D721Med (cell line): ENCODE results near the gene RAB21.
"Not testable (repeated sequence)": the region's sequence is repeated elsewhere in the genome, so short reads cannot be mapped to it uniquely, and the experiment has no call there.

Experiments
- DNase-seq: peaks from one replicate; pipeline ENCODE4 v3.0.0; 2011; ENCODE audit warnings: low spot score; ENCODE audit not compliant: insufficient read length
- FAIRE-seq: peaks from 2 replicates; lab custom pipeline; 2011; peaks lifted over from hg19 to GRCh38; lab: Jason Lieb, UNC
- CTCF ChIP-seq: IDR thresholded peaks from 2 replicates; pipeline ENCODE4 v1.5.1; 2012; ENCODE audit warnings: mild to moderate bottlenecking, control low read depth; ENCODE audit not compliant: insufficient read depth; ENCODE audit errors: missing control alignments

Gene RAB21

GRCh38 chr12:71749666-71750065 is 5.0 kb upstream of the RAB21 start:
- TF ChIP-seq CTCF, result no peak

DNA sequence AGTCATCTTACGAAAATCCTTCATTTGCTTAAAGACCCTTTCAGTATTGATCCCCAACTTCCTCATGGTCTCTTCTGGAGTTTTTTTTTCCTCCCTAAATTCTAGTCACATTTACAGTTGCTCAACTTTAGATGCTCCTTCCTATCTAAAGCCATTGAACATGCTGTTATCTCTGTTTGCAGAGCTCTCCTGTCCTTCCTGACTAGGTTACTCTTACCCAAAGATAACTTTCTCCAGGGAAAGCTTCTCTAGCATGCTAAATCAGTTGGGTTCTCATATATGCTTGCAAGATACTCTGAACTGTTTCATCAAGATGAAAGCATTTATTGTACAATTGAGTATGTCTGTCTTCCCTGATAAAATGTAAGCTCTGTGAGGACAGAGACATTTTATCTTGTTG is 1.8 kb upstream of the RAB21 start:
- TF ChIP-seq CTCF, result no peak
- FAIRE-seq (no peak), DNase-seq (no peak)

More at GRCh38 chr12:71749666-71750065, 5.0 kb upstream of the RAB21 start:
- DNase-seq (no peak), FAIRE-seq (no peak)

DNA sequence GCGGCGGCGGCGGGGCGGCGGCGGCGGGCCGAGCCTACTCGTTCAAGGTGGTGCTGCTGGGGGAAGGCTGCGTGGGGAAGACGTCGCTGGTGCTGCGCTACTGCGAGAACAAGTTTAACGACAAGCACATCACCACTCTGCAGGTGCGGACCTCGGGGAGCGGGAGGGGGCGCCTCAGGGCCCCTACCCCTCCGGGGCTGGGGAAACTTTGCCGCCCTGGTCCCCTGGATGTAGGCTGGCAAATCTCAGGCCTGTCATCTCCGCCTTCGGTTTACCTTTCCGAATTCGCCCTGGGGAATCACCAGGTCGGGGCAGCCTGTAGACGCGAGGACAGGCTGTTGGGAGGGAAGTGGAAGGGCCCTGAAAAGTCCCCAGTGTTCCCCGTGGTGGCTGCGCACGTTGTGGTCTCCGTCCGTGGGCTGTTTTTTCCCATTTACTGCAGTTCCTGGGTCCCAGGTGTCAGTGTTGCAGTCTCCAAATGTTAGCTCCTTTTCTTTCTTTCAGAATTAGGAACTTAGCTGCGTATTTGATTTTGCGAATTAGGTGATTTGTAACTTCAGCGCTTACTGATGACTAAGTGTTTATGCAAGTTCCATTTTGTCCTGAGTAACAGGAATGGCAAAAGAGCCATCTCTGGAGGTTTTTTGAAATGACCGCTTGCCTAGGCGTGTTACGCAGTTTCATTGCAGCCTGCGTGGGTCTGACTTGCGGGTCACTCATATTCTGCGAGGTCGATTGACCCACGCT is 656 bp downstream of the RAB21 start:
- DNase-seq (no peak), FAIRE-seq (no peak)
- TF ChIP-seq CTCF, result no peak

DNA sequence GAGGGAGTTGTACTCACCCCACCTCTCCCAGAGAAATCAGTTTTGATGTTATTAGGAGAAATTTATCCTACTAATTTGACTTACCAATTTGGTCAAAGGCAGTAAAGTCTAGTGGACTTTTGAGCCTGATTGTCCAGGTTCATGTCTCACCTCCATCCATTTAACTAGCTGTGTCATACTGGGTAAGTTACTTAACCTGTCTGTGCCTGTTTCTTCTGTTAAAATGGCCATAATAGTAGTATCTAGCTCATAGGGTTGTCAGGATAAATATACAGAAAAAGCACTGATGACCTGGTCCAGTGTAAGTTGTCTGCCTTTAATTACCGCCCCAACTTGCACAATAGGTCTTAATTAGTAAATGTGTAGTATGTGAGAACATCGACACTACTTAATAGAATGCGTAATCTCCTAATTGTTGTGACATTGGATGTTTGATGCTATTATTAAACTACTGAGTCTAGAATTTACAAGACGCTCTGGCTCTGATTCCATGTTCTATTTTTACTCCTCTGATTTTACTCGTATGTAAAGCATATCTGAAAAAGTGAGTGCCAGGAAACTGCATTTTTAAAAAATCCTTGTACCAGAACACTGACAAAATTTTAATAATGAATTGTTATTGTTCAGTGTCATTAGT is 1.5 kb downstream of the RAB21 start:
- no peak for TF ChIP-seq CTCF
- DNase-seq (no peak), FAIRE-seq (no peak)

- FAIRE-seq, result no peak
These were observed 5.3 kb downstream of the RAB21 start for GRCh38 chr12:71759941-71760340.

GRCh38 chr12:71760471-71760870 is 5.8 kb downstream of the RAB21 start:
- no peak for DNase-seq
- TF ChIP-seq CTCF, result no peak
- no peak for FAIRE-seq

More at GRCh38 chr12:71759941-71760340, 5.3 kb downstream of the RAB21 start:
- TF ChIP-seq CTCF, result no peak
- no peak for DNase-seq

DNA sequence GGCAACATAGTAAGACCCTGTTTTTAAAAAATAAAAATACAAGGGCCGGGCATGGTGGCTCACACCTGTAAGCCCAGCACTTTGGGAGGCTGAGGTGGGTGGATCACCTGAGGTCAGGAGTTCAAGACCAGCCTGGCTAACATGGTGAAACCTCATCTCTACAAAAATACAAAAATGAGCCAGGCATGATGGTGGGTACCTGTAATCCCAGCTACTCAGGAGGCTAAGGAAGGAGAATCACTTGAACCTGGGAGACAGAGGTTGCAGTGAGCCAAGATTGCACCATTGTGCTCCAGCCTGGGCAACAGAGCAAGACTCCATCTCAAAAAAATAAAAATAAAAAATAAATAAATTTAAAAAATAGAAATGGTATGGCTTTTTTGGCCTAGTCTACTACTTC is 6.7 kb downstream of the RAB21 start:
- FAIRE-seq, DNase-seq: not testable (repeated sequence)
